ELF-1 (cell line): ENCODE measurements around the gene TMUB1.

ENCODE experiments used
- DNase-seq: peaks from one replicate; pipeline ENCODE4 v3.0.0-alpha.2; 2016; ENCODE audit warnings: low read depth, low spot score

Gene TMUB1

GRCh38 chr7:151121380-151122170, 38.3 kb upstream of the TMUB1 start:
- no peak for DNase-seq

DNA sequence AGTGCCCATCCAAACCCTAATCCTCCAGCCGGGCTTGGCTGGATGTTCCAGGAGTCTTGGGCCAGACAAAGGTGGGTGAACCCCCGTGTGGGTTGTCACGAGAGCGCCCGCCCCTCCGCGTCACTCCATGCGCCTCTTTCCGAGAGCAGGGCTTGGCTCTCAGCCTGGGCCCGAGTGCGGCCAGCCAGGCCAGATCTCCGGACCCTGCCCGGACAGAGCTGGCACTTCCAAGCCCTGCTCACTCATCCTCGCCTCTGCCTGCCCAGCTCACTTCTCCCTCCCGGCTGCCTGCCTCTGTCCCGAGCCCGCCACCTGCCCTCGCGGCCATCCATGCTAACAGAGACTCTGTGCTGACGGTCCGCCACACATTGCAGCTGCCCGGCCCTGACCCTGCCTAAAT, 37.6 kb upstream of the TMUB1 start:
- DNase-seq, result no peak

- DNase-seq, result no peak
Observed at GRCh38 chr7:151119902-151120301, 36.6 kb upstream of the TMUB1 start.

DNA sequence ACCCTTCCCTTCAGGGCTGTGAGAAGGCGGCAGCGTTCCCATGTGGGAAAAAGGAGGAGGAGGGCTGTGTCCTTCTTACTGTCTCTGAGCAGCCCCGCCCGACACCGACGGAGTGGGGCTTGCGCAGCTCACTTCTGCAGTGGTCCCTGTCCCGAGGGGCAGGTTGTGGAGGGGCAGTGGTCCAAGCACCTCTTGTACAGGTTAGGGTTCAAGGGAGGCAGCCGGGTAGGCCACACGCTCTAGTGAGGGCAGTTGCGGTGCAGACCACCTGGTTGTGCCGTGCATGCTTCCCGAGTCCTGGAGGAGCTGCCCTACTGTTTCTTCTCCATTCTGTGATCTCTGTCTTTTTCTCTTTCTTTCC, 35.7 kb upstream of the TMUB1 start:
- no peak for DNase-seq

DNA sequence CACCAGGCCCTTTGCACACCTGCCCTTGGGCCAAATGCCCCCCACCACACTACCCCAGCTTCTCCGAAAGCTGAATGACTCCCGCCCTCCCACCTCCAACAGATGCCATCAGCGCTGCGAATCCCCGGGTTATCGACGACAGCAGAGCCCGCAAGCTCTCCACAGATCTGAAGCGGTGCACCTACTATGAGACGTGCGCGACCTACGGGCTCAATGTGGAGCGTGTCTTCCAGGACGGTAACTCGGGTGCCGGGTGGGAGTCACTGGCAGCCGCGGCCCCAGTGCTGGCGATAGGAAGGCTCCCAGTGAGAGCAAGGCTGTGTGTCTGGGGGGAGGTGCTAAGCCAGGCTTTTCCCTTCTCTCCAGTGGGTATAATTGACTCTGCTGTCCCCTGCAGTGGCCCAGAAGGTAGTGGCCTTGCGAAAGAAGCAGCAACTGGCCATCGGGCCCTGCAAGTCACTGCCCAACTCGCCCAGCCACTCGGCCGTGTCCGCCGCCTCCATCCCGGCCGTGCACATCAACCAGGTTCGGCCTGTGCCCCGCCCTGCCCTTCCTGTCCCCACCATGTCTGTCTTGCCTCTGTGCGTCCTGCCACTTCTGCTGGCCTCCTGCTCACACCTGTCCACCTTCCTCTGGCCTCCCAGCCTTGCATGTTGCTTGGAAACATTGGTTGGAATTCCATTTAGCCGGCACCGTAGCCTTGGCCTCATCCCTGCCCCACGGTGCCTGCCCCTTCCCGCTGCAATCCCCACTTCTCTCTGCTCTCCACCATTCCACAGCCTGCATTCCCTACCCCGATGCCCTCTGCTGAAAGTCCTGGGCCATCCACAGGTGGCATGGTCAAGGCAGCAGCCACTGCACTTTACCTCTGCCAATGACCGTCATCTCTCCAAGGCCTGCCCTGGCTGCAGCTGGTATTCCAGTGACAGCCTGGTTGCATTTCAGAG, 35.1 kb upstream of the TMUB1 start:
- no peak for DNase-seq

- no peak for DNase-seq
Observed at GRCh38 chr7:151117565-151117964, 34.3 kb upstream of the TMUB1 start.

GRCh38 chr7:151116603-151117440, 33.5 kb upstream of the TMUB1 start:
- no peak for DNase-seq

DNA sequence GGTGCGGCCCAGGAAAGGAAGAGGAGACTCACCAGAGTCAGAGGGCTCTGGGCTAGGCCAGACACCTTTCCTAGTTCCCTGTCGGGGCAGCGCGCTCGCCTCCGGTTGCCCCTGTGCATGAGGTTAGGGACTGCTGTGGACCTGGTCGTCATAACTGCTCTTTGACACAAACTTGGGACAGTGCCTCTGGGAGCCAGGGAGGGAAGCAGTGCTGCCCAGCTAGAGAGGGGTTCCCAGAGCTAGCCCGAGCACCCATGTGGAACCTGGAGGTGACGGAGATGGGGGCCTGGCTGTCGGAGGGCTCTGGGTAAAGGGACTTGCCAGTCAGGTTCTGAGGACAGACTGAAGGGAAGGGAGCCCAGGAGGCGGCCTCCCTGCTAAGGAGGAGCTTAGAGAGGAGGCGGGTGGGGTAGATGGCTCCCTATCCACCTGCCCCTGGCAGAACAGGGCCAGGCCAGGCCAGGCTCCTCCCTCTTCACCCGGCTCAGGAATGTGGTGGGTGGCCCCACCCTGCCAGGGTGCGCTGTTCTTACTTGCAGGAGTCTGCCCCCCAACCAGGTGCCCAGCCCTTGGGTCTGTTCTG, 32.6 kb upstream of the TMUB1 start:
- DNase-seq, result peak; percentile 57

DNA sequence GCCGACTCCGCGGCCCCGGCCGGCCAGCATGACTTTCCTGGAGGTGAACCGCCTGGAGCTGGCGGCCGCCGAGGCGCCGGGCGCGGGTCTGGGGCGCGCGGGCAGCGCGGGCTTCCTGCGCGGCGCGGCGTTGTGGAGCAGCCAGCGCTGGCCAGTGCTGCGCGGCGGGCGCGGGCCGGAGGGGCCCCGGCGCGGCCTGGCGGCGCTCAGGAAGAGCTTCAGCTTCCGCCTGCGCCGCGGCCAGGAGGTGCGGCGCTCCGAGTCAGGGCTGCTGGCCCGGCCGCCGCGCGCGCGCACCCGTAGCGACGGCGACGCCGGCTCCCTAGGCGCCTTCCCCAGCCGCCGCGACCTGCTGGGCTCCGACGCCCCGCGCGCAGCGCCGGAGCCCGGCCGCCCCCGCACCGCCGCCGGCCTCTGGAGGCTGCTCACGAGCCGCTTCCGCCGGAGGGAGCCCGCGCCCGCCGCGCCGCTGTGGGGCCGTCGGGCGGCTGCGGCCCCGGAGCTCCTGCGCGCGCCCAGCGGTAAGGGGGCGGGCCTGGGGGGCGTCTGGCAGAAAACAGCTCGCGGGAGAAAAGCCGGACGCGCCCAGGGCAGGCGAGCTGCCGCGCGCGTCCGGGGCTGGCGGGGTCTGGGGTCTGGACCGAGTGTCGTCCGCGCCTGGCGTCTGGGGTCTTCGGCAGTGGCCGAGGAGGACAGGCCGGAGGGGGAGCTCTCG, 32.0 kb upstream of the TMUB1 start:
- DNase-seq, result peak; percentile 52

GRCh38 chr7:151114151-151115090, 31.1 kb upstream of the TMUB1 start:
- peak; percentile 69 for DNase-seq

GRCh38 chr7:151113344-151114150, 30.3 kb upstream of the TMUB1 start:
- DNase-seq, result peak; percentile 89

DNA sequence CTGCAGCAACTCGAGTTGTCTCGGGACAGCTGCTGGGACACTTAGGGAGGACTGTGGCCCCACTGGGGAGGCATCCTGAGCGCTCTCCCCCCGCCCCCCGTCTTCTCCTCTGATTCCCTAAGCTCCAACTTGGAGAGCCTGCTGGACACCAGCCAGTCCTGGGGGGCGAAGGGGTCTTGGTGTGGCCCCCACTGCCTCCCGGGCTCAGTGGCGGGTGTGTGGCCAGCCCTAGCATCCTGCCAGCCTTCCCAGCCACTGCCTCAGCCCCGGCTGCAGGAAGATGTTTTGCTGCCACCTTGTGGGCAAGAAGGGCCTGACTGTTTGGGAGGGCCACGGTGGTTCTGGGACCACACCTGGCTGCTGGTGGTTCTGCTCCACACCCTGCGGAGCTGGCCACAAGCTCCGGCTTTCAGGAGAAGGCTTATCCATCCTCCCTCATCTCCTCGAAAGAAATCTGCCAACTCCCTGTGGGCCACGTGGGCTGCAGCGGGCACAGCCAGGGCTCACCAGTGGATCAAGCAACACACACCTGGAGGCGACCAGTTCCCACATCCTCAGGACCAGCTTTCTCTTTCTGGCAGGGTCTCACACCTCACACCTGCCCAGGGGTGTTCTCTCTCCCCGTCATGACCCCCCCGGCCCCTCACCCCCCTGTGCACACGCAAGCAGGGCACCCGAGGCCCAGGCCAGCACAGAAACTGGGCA, 27.8 kb upstream of the TMUB1 start:
- DNase-seq, result peak; percentile 87

DNA sequence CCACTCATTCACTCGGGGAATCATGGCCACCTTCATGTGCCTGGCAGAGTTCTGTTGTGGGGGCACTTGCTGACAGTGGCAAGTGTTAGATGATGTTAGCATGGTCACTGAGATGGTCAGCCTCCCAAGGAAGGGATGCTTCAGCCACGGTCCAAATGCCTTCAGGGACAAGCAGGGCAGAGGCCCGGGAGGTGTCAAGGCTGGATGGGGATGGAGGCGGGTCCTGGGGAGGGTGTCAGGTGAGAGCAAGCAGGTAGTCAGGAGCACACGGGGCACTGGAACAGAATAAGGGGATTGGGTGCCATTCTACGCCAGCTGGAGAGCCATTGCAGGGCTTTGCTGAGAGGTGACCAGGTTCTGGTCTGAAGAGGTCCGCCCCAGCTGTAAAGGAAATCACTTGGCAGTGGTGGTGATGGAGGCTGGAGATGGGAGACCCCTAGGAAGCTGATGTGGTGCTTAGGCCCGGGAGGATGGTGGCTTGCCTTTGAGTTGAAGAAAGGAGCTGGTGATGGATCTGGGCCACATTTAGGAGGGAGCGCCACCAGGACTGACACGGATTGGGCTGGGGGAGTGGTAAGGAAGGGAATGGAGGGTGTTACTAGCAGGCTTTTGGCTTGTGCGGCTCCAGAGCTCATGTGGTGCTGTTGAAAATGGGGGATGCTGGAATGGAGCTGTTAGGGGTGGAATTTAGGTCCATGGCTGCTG, 27.1 kb upstream of the TMUB1 start:
- no peak for DNase-seq

- DNase-seq, result peak; percentile 31
Observed at GRCh38 chr7:151109094-151110048, 26.1 kb upstream of the TMUB1 start.

DNA sequence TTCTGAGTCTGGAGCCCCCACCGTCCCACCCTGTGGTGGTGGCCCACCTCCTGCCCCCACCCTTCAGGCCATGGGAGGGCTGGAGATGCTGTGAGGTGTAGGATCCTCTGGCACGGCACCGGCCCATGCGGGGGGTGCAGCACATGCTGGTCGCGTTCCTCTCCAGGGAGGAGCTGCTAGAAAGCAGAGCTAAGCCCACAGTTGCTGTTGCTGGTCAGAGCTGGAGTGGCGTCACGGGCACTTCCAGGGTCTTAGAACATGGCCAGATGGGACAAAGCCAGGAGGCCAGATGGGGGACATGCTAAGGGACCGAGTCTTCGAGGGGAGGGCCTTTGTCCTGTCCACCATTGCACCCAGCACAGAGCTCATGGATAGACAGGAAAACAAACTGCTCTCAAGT, 24.6 kb upstream of the TMUB1 start:
- no peak for DNase-seq
